Peyer's patch (tissue), 4 donors: ENCODE data around the gene GNMT. TPM values are rescaled to one million over a fixed set of nuclear protein-coding genes. Genes with fewer than 3 reads are reported as not detected.
A peak's percentile ranks its signal among the peaks of the same experiment; 100 is the strongest.
"Not testable (repeated sequence)": the region's sequence is repeated elsewhere in the genome, so short reads cannot be mapped to it uniquely, and the experiment has no call there.

ENCODE experiments used
- DNase-seq, 3 donors: peaks; one replicate each; pipeline ENCODE4 v3.0.0-alpha.2; 2017 to 2019
- H3K27ac ChIP-seq, 4 donors: fragments of 200-600 bp; sonication (generic); one replicate each; pipeline ENCODE4 v1.5.1; 2016 to 2019
- H3K27me3 ChIP-seq, 2 donors: fragments of 200-600 bp; sonication (generic); one replicate each; pipeline ENCODE4 v1.5.1; 2019
- H3K36me3 ChIP-seq, 3 donors: fragments of 200-600 bp; sonication (generic); one replicate each; pipeline ENCODE4 v1.5.1; 2016 to 2019
- H3K4me1 ChIP-seq, 4 donors: fragments of 200-600 bp; sonication (generic); one replicate each; pipeline ENCODE4 v1.5.1; 2016 to 2019
- H3K4me3 ChIP-seq, 4 donors: fragments of 200-600 bp; sonication (generic); 1 replicate in 3 of 4; 2 replicates in 1 of 4; pipeline ENCODE4 v1.5.1; 2016 to 2019; ENCODE audit warnings: mild to moderate bottlenecking in 1 of 4
- H3K9me3 ChIP-seq, 4 donors: fragments of 200-600 bp; sonication (generic); one replicate each; pipeline ENCODE4 v1.5.1; 2016 to 2019; ENCODE audit warnings: mild to moderate bottlenecking in 1 of 4
- POLR2A ChIP-seq, 2 donors: fragments of 450-650 bp; IDR thresholded peaks; one replicate each; pipeline ENCODE4 v1.5.1; 2017; ENCODE audit warnings: antibody characterized with exemption in 2 of 2, mild to moderate bottlenecking in 2 of 2, moderate library complexity in 2 of 2
- total RNA-seq, 4 donors: library from RNA; depleted of rRNA; stranded (reverse); fragments of >200 nt; gene quantifications; one replicate each; pipeline ENCODE4 v1.1.0, GENCODE V29; 2016
- TF ChIP-seq, protein P1 (sequence below), 6 experiments: fragments of 450-650 bp in 4 of 6; fragments of 200-600 bp in 2 of 6; sonication (generic) in 1 of 6; IDR thresholded peaks; one replicate each; pipeline ENCODE4 v1.5.1; 2017 to 2019; ENCODE audit warnings: antibody characterized with exemption in 6 of 6, mild to moderate bottlenecking in 3 of 6, moderate library complexity in 1 of 6

Gene GNMT
- total RNA-seq, 4 donors from 2014 or later: 4.3 TPM; not detected in 3

DNA sequence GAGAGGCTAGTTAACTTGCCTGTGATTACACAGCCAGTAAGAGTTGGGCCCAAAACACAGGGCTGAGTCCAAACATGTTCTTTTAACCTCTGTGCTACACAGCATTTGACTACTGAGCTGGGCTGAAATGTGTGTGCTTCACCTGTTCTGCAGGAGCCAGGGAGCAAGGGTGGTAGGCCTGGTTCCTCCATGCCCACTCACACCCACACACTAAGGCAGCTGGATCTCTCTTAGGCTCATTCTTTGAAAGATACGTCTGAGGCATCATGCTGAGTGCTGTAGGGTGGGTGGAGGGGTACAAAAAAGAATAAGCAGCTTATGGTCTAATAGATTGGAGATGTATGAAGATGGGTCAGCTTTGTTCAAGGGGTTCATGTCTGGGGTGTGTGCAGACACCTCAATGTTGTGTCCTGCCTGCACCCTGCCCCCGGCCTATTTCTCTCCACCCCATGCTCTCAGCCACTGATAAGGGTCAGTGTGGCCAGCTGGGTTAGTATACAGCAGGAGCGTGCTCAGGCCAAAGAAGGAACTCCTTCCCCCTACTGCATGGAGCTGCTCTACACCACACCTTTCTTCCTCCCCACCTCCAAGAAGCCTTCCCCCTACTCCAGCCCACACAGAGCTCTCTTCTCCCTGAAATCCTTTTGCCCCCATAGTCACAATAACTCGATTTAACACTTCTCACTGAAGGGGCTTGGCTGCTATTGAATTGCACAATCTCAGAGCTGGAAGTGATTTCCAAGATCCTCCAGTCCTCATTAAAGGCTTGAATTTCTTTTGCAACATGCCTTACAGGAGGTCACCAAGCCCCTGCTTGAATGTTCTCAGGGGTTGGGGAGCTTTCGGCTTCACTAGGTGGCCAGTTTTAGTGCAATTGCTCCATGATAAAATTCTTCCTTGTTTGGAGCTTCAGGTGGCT lies 27.2 kb downstream of the GNMT start:
- Histone ChIP-seq H3K4me3 (no peak overlapping the region), H3K27ac (peak overlapping the region in 1 of 4 donors; percentile 97)
- no peak for DNase-seq

DNA sequence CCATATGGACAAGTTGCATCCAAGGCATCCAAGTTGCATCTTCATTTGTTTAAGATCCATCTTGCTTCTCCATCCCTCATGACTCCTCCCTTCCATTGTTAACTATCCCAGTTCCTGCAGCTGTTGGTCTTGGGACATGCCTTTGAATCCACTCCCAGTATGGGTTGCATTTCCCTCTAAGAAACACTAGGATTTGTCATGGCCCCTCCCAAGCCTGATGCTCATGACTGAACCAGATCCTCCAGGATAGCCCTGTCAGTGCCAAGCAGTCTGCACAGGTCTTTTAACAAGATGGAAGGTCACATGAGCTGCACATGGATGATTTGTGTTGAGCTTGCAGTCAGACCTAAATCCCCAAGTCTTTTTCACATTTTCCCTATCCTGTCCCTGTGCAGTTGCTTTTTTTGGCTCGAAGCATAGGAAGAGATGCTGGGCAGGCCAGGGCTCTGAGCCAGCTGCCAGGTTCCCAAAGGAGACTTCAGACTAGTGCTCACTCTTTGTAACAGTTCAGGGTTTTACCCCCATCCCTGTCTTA lies 28.0 kb downstream of the GNMT start:
- H3K4me1 ChIP-seq: peaks cover 0 to 61% (median 6%) of the 10 kb centered on the region in 4 donors
- DNase-seq: no peak

More for the DNA sequence above, 27.2 kb downstream of the GNMT start:
- Histone ChIP-seq H3K27me3 (no peaks in the 10 kb centered on the region), H3K4me1 (peaks cover 0 to 63% (median 6%) of the 10 kb centered on the region in 4 donors), H3K9me3 (no peaks in the 10 kb centered on the region), H3K36me3 (peaks cover 0 to 19% (median 0%) of the 10 kb centered on the region in 3 donors)
- no peak for TF ChIP-seq POLR2A (IDR thresholded peaks at IDR 0.05)
- TF ChIP-seq, protein P1, sequence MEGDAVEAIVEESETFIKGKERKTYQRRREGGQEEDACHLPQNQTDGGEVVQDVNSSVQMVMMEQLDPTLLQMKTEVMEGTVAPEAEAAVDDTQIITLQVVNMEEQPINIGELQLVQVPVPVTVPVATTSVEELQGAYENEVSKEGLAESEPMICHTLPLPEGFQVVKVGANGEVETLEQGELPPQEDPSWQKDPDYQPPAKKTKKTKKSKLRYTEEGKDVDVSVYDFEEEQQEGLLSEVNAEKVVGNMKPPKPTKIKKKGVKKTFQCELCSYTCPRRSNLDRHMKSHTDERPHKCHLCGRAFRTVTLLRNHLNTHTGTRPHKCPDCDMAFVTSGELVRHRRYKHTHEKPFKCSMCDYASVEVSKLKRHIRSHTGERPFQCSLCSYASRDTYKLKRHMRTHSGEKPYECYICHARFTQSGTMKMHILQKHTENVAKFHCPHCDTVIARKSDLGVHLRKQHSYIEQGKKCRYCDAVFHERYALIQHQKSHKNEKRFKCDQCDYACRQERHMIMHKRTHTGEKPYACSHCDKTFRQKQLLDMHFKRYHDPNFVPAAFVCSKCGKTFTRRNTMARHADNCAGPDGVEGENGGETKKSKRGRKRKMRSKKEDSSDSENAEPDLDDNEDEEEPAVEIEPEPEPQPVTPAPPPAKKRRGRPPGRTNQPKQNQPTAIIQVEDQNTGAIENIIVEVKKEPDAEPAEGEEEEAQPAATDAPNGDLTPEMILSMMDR (IDR thresholded peaks at IDR 0.05): no peak

DNA sequence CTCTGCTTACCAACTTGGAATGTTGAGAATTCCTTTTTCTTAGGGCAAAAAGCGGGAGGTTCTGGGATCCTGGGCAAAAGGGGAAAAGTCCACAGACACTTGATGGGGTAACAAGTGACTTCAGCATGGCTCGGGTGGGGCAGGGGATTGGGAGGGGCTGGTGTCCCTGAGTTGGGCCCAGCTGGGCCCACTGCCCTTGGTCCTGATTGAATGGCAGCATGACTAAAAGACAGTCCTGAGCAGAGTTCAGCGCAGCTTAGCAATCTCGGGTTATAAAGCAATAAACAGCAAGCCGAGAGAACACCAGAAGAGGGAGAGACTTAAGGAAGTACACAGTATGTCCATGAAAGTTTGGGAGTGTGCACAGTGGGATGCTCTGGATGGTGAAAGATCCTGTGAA lies 29.4 kb downstream of the GNMT start:
- H3K27ac ChIP-seq: peak overlapping the region in 3 of 4 donors; percentile 35 to 97 (median 76)
- peak in 2 of 3 donors; percentile 83 to 88 for DNase-seq
- H3K4me1 ChIP-seq: peaks cover 0 to 58% (median 5%) of the 10 kb centered on the region in 4 donors
- TF ChIP-seq, protein P1 (IDR thresholded peaks at IDR 0.05): no peak
- peak in 1 of 2 donors; percentile 64 for TF ChIP-seq POLR2A (IDR thresholded peaks at IDR 0.05)
- H3K4me3 ChIP-seq: no peak overlapping the region
- no peaks in the 10 kb centered on the region for H3K27me3 ChIP-seq
- H3K36me3 ChIP-seq: peaks cover 0 to 26% (median 0%) of the 10 kb centered on the region in 3 donors
- H3K9me3 ChIP-seq: no peaks in the 10 kb centered on the region

More for the DNA sequence above, 28.0 kb downstream of the GNMT start:
- H3K9me3 ChIP-seq: no peaks in the 10 kb centered on the region
- no peaks in the 10 kb centered on the region for H3K27me3 ChIP-seq
- TF ChIP-seq, protein P1 (IDR thresholded peaks at IDR 0.05): no peak
- TF ChIP-seq POLR2A (IDR thresholded peaks at IDR 0.05): no peak
- H3K4me3 ChIP-seq: no peak overlapping the region
- peak overlapping the region in 1 of 4 donors; percentile 97 for H3K27ac ChIP-seq
- peaks cover 0 to 19% (median 0%) of the 10 kb centered on the region in 3 donors for H3K36me3 ChIP-seq

DNA sequence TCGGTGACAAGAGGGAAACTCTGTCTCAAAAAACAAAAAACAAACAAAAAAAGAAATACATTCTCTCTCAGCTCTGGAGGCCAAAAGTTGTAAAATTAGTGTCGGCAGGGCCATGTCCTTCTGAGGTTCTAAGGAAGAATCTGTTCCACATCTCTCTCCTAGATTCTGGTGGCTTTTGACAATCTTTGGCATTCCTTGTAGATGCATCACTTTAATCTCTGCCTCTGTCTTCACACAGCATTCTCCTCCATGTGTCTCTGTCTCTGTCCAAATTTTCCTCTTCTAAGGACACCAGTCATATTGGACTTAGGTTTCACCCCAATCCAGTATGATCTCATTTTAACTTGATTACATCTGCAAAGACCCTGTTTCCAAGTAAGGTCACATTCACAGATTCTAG lies 32.9 kb downstream of the GNMT start:
- H3K9me3 ChIP-seq: no peaks in the 10 kb centered on the region

DNA sequence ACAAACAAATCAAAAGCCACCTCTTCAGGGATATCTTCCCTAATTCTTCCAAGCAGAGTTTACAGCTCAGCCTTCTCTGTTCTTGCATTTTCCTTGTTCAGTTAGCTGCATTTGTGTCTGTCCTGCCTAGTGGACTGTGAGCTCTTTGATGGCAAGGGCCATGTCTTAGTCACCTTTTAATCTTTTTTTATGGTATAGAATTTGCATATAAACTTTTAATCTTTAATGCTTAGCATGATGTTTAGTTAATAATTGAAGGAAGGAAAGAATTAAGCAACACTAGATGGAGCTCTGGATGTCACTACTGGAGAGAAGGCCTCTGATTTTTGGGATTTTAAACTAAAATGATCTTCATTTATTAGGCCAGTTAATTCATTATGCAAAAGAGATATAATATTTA lies 36.0 kb downstream of the GNMT start:
- H3K4me3 ChIP-seq: no peak overlapping the region
- peaks cover 0 to 31% (median 0%) of the 10 kb centered on the region in 3 donors for H3K36me3 ChIP-seq
- TF ChIP-seq POLR2A (IDR thresholded peaks at IDR 0.05): peak; percentile 26 to 80
- TF ChIP-seq, protein P1 (IDR thresholded peaks at IDR 0.05): peak in 1 of 6 experiments; percentile 12
- H3K4me1 ChIP-seq: peaks cover 0 to 11% (median 0%) of the 10 kb centered on the region in 4 donors
- H3K27ac ChIP-seq: peak overlapping the region in 1 of 4 donors; percentile 65
- H3K27me3 ChIP-seq: no peaks in the 10 kb centered on the region
- DNase-seq: no peak
- no peaks in the 10 kb centered on the region for H3K9me3 ChIP-seq

More for the DNA sequence above, 32.9 kb downstream of the GNMT start:
- no peak overlapping the region for H3K27ac ChIP-seq
- H3K27me3 ChIP-seq: no peaks in the 10 kb centered on the region
- H3K36me3 ChIP-seq: peaks cover 0 to 26% (median 0%) of the 10 kb centered on the region in 3 donors
- no peak for TF ChIP-seq POLR2A (IDR thresholded peaks at IDR 0.05)
- TF ChIP-seq, protein P1 (IDR thresholded peaks at IDR 0.05): no peak
- H3K4me3 ChIP-seq: no peak overlapping the region
- no peak for DNase-seq
- H3K4me1 ChIP-seq: peaks cover 0 to 35% (median 0%) of the 10 kb centered on the region in 4 donors

DNA sequence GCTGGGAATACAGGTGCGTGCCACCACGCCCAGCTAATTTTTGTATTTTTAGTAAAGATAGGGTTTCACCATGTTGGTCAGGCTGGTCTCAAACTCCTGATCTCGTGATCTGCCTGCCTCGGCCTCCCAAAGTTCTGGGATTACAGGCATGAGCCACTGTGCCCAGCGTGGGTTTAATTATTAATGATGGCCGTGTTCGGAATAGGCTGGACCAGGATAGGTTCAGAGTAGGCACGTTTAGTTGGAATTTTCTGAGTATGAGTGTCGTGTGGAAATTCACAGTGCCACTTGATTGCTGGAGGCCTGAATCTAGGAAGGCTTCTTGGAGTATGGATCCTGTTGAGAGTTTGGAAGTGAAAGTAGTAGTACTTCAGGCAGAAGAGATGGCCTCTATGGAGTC lies 37.7 kb downstream of the GNMT start:
- Histone ChIP-seq H3K36me3 (peaks cover 0 to 36% (median 0%) of the 10 kb centered on the region in 3 donors), H3K4me1 (peaks cover 0 to 11% (median 0%) of the 10 kb centered on the region in 4 donors)
- not testable (repeated sequence) for H3K4me3 ChIP-seq, DNase-seq, H3K27ac ChIP-seq, H3K27me3 ChIP-seq, H3K9me3 ChIP-seq
